Measurements from ENCODE around the gene RHOF.

The RHOF gene, protein sequence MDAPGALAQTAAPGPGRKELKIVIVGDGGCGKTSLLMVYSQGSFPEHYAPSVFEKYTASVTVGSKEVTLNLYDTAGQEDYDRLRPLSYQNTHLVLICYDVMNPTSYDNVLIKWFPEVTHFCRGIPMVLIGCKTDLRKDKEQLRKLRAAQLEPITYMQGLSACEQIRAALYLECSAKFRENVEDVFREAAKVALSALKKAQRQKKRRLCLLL

DNA sequence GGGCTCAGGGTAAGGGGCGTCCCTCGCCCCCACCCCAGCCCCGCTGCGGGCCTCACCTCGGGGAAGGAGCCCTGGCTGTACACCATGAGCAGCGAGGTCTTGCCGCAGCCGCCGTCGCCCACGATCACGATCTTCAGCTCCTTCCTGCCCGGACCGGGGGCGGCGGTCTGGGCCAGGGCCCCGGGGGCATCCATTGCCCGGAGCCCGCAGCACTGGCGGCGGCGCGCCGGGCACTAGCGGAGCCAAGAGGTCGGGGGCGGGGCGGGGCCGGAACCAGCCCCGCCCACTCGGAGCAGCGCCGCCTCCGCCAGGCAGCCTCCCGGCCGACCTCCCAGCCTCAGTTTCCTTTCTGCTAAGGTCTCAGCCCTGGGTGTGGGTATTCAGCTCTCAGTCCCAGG is at the start of gene RHOF:
TSS of gene RHOF (minus strand) at position 249 of the 398 bp plus-strand sequence. CDS start at position 194, 55 bp downstream.
- no peak for DNase-seq (ENCODE audit: low read depth in 2 of 2)

DNA sequence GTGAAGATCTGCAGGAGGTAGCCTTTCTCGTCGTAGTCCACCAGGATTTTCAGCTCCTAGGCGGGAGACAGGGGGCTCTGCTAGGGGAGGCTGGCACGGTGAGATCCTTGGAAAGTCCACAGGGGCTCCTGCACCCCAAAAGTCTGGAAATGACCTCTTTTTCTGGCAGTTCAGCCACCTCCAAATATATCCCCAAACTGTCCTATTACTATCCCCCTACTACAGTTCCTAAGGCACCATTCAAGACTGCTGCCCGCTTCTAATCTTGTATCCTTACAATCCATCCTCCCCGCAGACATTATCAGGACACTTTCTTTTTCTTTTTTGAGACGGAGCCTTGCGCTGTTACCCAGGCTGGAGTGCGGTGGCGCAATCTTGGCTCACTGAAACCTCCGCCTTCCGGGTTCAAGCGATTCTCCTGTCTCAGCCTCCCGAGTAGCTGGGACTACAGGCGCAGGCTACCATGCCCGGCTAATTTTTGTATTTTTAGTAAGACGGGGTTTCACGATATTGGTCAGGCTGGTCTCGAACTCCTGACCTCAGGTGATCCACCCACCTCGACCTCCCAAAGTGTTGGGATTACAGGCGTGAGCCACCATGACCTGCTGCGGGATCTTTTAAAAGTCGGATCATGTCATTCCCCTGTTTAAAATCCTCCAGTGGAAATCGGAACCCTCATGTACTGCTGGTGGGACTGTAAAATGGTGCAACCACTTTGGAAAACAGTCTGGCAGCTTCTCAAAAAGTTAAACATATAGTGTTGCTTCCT is 46.7 kb upstream of the RHOF start:
- DNase-seq (ENCODE audit: low read depth in 2 of 2) = no peak

DNA sequence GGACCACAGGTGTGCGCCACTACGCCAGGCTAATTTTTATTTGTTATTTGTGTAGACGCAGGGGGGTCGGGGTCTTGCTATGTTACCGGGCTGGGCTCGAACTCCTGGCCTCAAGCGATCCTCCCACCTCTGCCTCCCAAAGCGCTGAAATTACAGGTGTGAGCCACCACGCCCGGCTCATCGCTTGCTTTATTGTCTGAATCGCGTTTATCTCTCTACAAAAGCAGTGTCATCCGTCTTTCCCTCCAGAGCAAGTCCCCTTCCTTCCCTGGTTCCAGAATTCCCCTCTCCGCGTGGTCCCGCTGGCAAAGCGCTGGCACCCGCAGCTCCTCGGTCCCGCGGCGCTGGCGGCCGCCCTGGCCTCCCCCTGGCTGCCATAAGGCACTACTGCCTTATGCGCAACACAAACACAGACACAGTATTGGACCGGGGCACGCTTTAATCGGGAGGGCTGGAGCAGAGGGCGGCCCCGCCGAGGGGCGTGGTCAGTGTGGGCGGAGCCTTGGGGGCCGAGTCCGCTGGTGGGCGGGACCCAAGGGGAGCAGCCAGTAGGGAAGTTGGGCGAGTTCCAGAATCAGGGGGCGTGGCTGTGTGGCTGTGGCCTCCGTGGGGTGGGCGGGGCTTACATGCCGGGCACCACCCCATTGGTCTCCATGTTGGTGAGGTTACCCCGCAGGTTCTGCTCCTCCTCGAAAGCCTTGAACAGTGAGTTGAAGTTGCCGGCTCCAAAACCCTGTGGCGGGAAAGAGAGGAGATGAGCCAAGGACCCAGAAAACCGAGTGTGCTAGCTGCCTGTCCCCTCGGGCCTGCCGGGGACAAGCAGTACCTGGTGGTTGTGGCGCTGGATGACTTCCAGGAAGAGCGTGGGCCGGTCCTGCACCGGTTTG is 45.9 kb upstream of the RHOF start:
- DNase-seq (ENCODE audit: low read depth in 2 of 2) = peak; percentile 99

DNA sequence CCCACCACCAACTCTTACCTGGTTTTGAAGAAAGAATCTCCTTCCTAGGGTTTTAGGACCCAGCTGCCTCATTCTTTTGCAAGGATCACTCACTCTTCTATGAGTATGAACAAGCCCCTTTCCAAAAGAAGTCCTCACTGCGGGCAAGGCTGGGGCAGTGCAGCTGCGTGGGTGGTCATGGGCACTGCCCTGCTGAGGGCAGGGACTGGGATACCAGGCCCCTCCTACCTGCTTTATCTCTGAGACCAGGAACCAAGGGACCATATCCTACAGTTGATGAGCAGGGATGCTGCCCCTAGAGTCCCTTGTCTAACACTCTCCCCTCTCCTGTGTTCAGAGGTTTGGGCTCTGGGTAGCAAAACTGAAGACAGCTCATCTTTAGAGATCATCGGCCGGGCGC is 44.6 kb upstream of the RHOF start:
- no peak for DNase-seq (ENCODE audit: low read depth in 2 of 2)

DNA sequence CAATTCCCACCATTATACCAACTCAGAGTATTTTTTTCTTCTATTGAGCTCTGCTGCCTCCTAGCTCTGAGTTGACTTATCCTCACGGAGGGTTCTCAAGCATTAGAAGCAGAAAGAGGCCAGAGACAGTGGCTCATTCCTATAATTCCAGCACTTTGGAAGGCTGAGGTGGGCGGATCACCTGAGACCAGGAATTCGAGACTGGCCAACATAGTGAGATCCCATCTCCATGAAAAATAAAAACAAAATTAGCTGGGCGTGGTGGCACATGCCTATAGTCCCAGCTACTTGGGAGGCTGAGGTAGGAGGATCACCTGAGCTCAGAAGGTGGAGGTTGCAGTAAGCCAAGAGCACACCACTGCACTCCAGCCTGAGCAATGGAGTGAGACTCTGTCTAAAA is 44.2 kb upstream of the RHOF start:
- no peak for DNase-seq (ENCODE audit: low read depth in 2 of 2)

DNA sequence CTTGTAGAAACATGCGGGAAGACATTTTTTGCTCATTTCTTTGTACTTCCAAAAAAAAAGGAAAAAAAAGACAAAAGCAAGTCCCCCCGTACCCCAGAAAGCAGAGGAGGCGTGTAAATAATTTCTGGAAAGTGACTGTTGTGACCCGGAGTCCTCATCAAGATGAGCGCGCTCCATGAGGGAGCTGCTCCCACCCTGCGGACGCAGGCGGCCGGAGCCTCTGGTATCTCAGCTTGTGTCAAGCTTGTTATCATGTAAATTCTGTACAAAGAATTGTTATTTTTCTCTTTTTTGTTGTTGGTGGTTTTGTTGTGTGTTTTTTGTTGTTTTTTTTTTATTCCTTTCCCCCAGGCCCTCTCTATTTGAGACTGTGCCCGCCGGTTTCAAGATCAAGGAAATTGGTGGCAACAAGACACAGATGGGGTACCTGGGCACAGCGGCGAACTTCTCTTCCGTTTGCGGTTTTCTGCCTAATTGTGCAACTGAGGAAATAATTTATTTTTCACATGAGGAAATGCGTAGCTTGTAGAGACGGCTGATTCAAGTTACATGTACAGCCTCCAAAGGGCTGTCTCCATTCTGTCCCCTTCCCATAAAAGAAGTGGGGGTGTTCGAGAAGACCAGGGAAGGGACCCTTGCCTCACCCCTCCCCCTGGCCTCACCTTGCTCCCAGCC is 38.2 kb upstream of the RHOF start:
- DNase-seq (ENCODE audit: low read depth in 2 of 2) = no peak

DNA sequence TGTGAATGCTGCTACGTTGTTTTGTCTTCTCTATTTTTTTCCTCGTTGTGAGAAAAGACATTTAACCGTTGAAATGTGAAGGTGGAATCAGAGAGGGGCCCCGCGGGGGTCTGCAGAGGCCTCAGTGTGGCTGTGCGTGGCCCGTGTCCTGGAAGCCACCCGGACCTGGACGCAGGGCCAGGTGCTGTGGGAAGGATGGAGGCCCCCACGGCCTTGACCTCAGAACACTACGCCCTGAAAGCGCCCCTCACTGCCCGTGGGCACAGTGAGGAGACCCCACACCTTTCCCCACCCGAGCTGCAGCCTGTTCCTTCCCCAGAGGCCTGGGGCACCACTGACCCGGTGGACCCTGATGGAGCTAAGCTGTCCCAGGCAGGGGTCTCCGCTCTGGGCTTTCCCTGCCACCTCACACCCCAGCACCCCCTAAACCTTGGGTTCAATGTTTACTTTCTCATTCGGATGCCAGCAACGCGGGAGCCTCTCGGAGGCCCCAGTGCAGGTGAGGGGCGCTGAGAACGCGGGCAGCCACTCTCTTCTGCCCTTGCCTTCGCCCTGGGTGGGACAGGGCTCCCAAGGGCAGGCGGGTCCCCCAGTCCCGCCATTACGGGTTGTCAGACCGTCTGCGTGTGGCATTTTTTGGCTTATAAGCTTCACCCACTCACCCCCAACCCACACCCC is 37.2 kb upstream of the RHOF start:
- DNase-seq (ENCODE audit: low read depth in 2 of 2) = no peak

DNA sequence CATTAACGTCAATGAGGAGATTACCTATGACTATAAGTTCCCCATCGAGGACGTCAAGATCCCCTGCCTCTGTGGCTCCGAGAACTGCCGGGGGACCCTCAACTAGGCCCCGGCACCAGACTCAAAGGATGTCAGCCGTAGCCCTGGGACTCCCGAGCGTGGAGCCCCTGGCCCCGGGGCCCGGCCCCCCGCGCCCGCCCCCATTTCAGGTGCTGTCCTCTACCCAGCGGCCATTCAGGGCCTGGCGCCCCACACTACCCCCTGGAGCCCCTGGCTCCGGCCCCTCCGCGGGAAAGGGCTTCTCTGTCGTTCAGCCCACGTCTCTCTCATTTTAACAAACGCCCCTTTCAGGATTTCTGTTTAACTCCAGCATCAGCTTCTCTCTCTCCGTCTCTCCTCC is 36.6 kb upstream of the RHOF start:
- no peak for DNase-seq (ENCODE audit: low read depth in 2 of 2)

DNA sequence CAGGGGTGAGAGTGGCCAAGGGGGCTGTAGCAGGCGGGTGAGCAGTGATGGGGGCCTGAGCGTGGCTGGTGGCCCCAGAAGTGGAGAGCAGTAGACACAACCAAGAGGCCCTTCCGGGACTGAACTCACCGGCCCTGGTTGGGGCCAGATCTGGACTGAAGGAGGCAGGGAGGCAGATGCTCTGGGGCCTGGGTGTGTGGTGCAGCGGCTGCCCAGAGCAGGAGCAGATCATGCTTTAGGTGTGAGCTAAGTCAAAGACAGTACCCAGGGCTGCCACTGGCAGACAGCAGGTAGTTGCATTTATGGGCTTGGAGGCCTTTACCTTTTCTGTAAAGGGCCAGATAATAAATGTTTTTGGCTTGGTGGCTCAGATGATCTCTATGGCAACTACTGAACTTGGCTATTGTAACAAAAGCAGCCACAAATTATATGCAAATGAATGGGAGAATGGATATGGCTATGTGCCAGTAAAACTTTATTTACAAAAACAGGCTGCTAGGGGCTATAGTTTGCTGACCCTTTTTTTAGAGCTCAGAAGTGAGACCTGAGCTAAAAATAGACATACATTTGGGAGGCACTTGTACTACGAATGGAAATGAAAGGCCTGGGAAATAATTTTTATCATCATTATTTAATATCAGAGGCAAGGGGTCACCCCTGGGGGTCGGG is 35.9 kb upstream of the RHOF start:
- no peak for DNase-seq (ENCODE audit: low read depth in 2 of 2)

DNA sequence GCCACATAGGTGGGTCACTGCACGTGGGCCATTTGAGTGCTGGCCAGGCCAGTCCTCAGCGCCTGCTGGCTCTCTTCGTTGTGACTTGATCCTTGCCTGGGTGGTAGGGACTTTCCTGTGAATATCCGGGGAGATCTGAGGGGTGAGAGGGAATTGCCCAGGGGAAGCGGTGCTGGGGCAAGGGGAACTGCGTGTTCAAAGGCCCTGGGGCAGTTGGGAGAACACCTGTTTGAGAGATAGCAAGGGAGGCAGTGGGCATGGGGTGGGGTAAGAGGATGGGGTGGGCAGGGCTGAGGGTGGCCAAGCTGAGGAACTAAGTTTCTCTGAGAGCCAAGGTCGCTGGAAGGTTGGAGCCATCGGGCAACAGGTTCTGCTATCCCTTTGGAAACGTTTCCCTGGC is 35.3 kb upstream of the RHOF start:
- no peak for DNase-seq (ENCODE audit: low read depth in 2 of 2)

DNA sequence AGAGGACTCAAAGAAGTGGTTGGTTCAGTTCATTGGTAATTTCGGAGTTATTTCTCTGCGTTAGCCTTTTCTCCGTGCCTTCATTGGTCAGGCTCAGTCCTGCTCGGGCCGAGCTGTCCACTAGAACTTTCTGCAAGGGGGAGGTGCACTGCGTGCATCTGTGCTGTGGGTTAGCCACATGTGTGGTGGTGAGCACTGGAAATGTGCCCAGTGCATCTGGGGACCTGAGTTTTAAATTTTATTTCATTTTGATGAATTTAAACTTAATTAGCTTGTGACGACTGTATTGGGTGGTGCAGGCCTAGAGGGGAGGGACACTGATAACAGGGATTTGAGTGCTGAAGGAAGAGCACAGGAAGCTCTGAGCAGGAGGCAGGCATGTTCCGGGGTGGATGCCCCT is 34.8 kb upstream of the RHOF start:
- no peak for DNase-seq (ENCODE audit: low read depth in 2 of 2)

DNA sequence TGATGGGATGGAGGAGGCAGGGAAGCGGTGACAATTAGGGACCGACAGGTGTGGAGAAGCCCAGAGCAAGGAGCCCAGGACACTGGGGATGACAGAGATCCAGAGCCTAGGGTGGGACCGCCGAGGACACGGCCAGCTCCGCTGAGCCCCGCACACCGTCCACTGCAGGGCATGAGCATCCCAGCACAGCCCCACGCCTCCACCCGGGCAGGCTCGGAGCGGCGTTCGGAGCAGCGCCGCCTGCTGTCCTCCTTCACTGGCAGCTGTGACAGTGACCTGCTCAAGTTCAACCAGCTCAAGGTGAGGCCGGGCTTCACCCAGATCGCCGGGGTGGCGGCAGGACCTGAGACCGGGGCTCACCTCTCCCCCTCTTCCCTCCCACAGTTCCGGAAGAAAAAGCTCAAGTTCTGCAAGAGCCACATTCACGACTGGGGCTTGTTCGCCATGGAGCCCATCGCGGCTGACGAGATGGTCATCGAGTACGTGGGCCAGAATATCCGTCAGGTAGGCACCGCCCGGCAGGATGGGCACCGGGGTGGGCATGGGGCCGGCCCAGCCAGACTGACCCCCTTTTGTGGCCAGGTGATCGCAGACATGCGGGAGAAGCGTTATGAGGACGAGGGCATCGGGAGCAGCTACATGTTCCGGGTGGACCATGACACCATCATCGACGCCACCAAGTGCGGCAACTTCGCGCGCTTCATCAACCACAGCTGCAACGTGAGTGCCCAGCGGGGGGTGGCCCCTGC is 34.0 kb upstream of the RHOF start:
- DNase-seq (ENCODE audit: low read depth in 2 of 2) = no peak

DNA sequence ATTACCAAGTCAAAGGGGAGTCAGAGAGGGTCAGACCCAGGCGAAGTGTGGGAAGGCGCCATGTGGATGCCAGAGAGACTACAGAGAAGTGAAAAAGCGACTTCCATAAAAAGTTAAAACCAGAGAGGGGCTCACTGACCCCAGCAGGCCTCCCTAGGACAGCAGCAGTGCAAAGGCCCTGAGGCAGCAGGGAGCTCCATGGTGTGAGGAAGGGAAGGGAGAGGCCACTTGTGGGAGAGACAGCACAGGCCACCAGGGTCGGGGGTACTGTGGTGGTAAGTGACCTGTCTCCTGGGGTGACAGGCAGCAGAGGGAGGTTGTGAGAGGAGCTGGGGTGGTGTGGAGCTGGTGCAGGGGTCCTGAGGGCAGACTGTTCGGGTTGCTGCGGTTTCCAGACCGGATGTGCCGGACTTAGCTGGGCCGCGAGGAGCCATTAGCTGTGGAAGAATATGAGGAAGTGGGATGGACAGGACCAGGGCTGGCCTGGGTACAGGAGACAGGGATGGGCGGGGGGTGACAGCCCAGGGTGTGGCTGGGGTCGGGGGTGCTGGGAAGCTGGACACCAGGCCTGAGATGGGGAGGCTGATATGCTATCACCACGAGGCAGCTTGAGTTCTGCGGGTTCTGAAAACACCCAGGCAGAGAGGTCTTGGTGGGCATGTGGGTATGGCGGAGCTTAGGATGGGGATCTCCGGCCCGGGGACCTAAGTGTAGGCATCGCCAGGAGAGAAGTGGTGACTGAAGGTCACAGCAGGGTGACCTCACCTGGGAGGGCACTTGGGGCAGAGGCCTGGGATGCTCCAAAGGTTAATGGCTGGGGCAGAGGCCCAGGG is 33.0 kb upstream of the RHOF start:
- DNase-seq (ENCODE audit: low read depth in 2 of 2) = no peak

DNA sequence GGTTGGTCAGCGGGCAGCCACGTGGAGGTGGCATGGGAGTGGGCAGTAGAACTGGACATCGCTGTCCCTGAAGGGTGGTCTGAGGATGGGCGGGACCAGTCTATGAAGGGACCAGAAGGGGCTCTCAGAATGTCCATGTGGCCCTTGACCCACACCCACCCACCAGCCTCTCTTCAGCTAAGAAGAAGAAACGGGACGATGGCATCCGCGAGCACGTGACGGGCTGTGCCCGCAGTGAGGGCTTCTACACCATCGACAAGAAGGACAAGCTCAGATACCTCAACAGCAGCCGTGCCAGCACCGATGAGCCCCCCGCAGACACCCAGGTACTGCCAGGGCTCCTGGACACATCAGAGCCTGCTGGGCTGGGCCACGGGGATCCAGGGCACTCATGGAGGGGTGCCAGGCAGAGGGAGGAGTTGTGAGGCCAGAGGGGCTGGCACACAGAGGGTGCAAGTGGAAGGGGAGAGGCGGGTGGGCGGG is 31.6 kb upstream of the RHOF start:
- DNase-seq (ENCODE audit: low read depth in 2 of 2) = no peak

DNA sequence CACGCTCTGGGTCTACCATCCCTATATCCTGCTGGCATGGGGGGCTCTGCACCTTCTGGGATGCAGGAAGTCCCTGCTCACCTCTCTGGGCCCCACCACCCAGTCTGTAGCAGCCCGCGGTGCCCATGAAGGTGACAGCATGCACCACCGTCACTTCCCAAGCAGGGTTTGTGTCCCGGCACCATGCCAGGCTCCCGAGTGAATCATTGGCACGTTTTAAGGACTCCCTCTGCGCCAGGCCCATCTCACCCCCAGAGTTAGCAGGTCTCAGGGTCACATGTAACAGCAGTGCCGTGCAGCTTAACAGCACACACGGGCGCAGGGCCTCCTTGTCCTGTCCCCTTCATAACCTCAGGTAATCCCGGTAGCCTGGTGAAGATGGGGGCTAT is 30.2 kb upstream of the RHOF start:
- DNase-seq (ENCODE audit: low read depth in 2 of 2) = no peak

DNA sequence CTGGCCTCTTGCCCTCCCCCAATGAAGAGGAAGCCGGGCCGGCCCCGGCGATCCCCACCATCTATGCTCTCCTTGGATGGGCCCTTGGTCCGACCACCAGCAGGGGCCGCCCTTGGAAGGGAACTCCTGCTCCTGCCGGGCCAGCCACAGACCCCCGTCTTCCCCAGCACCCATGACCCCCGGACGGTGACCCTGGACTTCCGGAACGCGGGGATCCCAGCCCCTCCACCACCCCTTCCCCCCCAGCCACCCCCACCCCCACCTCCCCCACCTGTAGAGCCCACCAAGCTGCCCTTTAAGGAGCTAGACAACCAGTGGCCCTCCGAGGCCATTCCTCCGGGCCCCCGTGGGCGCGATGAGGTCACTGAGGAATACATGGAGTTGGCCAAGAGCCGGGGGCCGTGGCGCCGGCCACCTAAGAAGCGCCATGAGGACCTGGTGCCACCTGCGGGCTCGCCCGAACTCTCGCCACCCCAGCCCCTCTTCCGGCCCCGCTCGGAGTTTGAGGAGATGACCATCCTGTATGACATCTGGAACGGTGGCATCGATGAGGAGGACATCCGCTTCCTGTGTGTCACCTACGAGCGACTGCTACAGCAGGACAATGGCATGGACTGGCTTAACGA is 29.7 kb upstream of the RHOF start:
- no peak for DNase-seq (ENCODE audit: low read depth in 2 of 2)

DNA sequence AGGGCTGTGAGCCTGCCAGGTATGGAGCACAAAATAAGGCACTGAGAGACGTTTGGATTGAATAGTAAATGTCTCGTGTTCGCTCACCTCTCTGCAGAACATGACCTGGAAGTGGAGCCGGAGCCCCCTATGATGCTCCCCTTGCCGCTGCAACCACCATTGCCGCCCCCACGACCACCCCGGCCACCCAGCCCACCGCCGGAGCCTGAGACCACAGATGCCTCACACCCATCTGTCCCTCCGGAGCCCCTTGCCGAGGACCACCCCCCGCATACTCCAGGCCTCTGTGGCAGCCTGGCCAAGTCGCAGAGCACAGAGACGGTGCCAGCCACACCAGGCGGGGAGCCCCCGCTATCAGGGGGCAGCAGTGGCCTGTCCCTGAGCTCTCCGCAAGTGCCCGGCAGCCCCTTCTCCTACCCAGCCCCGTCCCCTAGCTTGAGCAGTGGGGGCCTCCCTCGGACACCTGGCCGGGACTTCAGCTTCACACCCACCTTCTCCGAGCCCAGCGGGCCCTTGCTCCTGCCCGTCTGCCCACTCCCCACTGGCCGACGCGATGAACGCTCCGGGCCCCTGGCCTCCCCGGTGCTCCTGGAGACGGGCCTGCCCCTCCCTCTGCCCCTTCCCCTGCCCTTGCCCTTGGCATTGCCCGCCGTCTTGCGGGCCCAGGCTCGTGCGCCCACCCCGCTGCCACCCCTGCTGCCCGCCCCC is 29.1 kb upstream of the RHOF start:
- no peak for DNase-seq (ENCODE audit: low read depth in 2 of 2)

DNA sequence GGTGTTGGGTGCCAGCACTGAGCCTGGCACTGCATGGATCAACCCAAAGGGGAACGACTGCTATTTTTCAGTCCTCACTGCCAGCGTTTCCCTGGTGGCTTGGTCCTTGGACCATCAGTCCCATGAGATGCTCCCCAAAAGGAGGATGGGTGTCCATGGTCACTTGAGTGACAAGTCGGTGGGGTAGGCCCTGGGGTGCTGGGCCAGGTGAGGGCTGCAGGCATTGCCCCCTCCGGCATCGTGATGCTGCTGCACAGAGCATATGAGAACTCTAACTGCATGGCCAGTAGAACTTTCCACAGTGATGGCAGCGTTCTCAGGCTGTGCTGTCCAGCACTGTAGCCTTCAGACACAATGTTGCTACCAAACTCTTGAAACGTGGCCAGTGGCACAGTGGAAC is 26.6 kb upstream of the RHOF start:
- DNase-seq (ENCODE audit: low read depth in 2 of 2) = no peak
